Measurements from ENCODE around the gene SHC1.
"Not testable (repeated sequence)": the region's sequence is repeated elsewhere in the genome, so short reads cannot be mapped to it uniquely, and the experiment has no call there.

Gene SHC1

GRCh38 chr1:154993572-154994268 is 23.2 kb upstream of the SHC1 start, which contains the start of gene LENEP:
LENEP (plus strand) TSS chr1:154993586; CDS start chr1:154993608, 22 bp downstream.
- no peak for DNase-seq

GRCh38 chr1:154992721-154993571 is 22.4 kb upstream of the SHC1 start:
- no peak for DNase-seq

GRCh38 chr1:154990276-154990675 is 19.7 kb upstream of the SHC1 start:
- no peak for DNase-seq

GRCh38 chr1:154989195-154989860 is 18.8 kb upstream of the SHC1 start:
- no peak for DNase-seq

- DNase-seq, result no peak
Observed at GRCh38 chr1:154988058-154988954, 17.8 kb upstream of the SHC1 start.

- DNase-seq, result no peak
Observed at GRCh38 chr1:154987326-154987725, 16.8 kb upstream of the SHC1 start.

GRCh38 chr1:154986736-154987135 is 16.2 kb upstream of the SHC1 start:
- not testable (repeated sequence) for DNase-seq

GRCh38 chr1:154983776-154984466 is 13.4 kb upstream of the SHC1 start:
- DNase-seq, result no peak

GRCh38 chr1:154982897-154983648 is 12.5 kb upstream of the SHC1 start, which contains the start of gene FLAD1:
FLAD1 (plus strand) TSS chr1:154983344; CDS start chr1:154983695, 351 bp downstream.
- DNase-seq, result peak; percentile 99

- DNase-seq, result no peak
Observed at GRCh38 chr1:154982341-154982740, 11.8 kb upstream of the SHC1 start.

- DNase-seq, result no peak
Observed at GRCh38 chr1:154978360-154978759, 7.8 kb upstream of the SHC1 start.

GRCh38 chr1:154977762-154978161 is 7.2 kb upstream of the SHC1 start:
- DNase-seq, result not testable (repeated sequence)

GRCh38 chr1:154975409-154976059 is 5.0 kb upstream of the SHC1 start:
- no peak for DNase-seq

GRCh38 chr1:154974808-154975408 is 4.4 kb upstream of the SHC1 start:
- peak; percentile 90 for DNase-seq

GRCh38 chr1:154974102-154974807 is 3.7 kb upstream of the SHC1 start, which contains the start of gene CKS1B:
CKS1B (plus strand) TSS chr1:154974681; CDS start chr1:154974746, 65 bp downstream.
- peak; percentile 98 for DNase-seq

GRCh38 chr1:154973344-154974101 is 3.0 kb upstream of the SHC1 start:
- peak; percentile 66 for DNase-seq

GRCh38 chr1:154972517-154973343 is 2.2 kb upstream of the SHC1 start:
- no peak for DNase-seq

- DNase-seq, result no peak
Observed at GRCh38 chr1:154972213-154972516, 1.6 kb upstream of the SHC1 start.

Data from NCI-H2171 (cell line).